Stomach (tissue), 9 donors: ENCODE data around the gene SNX6. TPM values are rescaled to one million over a fixed set of nuclear protein-coding genes. Genes with fewer than 3 reads are reported as not detected.

Experiments
- DNase-seq, 2 donors: peaks; one replicate each; pipeline versions ENCODE4 v3.0.0 to v3.0.0-alpha.2; 2013 to 2019
- H3K27ac ChIP-seq, 5 donors: fragments of 200-600 bp in 4 of 5; sonication (generic) in 4 of 5; one replicate each; pipeline ENCODE4 v1.5.1; 2013 to 2019; ENCODE audit warnings: mild to moderate bottlenecking in 1 of 5, moderate library complexity in 1 of 5
- H3K27me3 ChIP-seq, 3 donors: fragments of 200-600 bp; sonication (generic); one replicate each; pipeline ENCODE4 v1.5.1; 2017 to 2019; ENCODE audit warnings: mixed run types in 1 of 3
- H3K36me3 ChIP-seq, 4 donors: fragments of 200-600 bp; sonication (generic); 1 replicate in 3 of 4; 2 replicates in 1 of 4; pipeline ENCODE4 v1.5.1; 2016 to 2019
- H3K4me1 ChIP-seq, 4 donors: fragments of 200-600 bp; sonication (generic); one replicate each; pipeline ENCODE4 v1.5.1; 2016 to 2019
- H3K4me3 ChIP-seq, 4 donors: fragments of 200-600 bp; sonication (generic) in 3 of 4; one replicate each; pipeline ENCODE4 v1.5.1; 2016 to 2019; ENCODE audit warnings: mild to moderate bottlenecking in 1 of 4
- H3K9me3 ChIP-seq, 4 donors: fragments of 200-600 bp; sonication (generic); one replicate each; pipeline ENCODE4 v1.5.1; 2016 to 2019
- CTCF ChIP-seq, 7 experiments: fragments of 450-650 bp in 4 of 7; fragments of 200-600 bp in 3 of 7; sonication (generic) in 3 of 7; IDR thresholded peaks; one replicate each; pipeline ENCODE4 v1.5.1; 2016 to 2019; ENCODE audit warnings: antibody characterized with exemption in 7 of 7, control low read depth in 2 of 7, mild to moderate bottlenecking in 1 of 7
- EP300 ChIP-seq: sonication (generic); formaldehyde crosslinking; IDR thresholded peaks from one replicate; pipeline ENCODE4 v1.6.1; 2017; ENCODE audit warnings: antibody characterized with exemption
- POLR2A ChIP-seq, 4 donors: fragments of 450-650 bp; IDR thresholded peaks; one replicate each; pipeline ENCODE4 v1.6.1; 2016; ENCODE audit warnings: antibody characterized with exemption in 4 of 4, control low read depth in 2 of 4, mild to moderate bottlenecking in 1 of 4, moderate library complexity in 1 of 4
- POLR2AphosphoS5 ChIP-seq, 3 donors: sonication (generic); formaldehyde crosslinking; IDR thresholded peaks; one replicate each; pipeline ENCODE4 v1.6.1; 2016; ENCODE audit warnings: antibody characterized with exemption in 3 of 3
- WGBS, 5 donors: extraction: QIAGEN DNeasy Blood & Tissue Kit in 3 of 5; methylation state at CpG; one replicate each; pipeline versions ENCODE4 v1.1.5 to v1.1.7; 2013 to 2018; 5-methylcytosine and 5-hydroxymethylcytosine counted together
- intact Hi-C: fragments of 100-400 bp; cut with DNase I; formaldehyde crosslinking; loops from one replicate; pipeline ENCODE4 v1.15.1; 2023; ENCODE audit warnings: low total_unique reads
- polyA plus RNA-seq, 3 donors: library from polyadenylated mRNA; stranded (reverse); fragments of 200-250 nt; gene quantifications; one replicate each; pipeline ENCODE4 v1.2.3, GENCODE V29; 2013
- total RNA-seq, 5 donors: library from RNA; depleted of rRNA; stranded (reverse); fragments of >200 nt; gene quantifications; one replicate each; pipeline versions ENCODE4 v1.1.0 to v1.2.3, GENCODE V29; 2014 to 2016
- donor health status: healthy with polysubstance abuse.
- donor health status: Bipolar disorder and iron deficiency.
- donor health status: healthy.

The SNX6 gene
- total and polyA plus RNA-seq, 8 donors, result 23.7 to 124 (median 45.2) TPM

GRCh38 chr14:34620115-34620514 is 9.8 kb downstream of the SNX6 start:
- WGBS, 5 donors, result 91 to 99% (median 96%) methylated on average over 2 of the region's 2 CpGs
- Histone ChIP-seq H3K27ac (no peak overlapping the region), H3K4me1 (peaks cover 3 to 50% (median 25%) of the 10 kb centered on the region in 4 donors)

GRCh38 chr14:34619471-34619870 is 10.5 kb downstream of the SNX6 start:
- H3K9me3 ChIP-seq, result no peaks in the 10 kb centered on the region
- 67 to 77% (median 74%) methylated on average over 3 of the region's 3 CpGs for WGBS, 5 donors
- intact Hi-C loops, result no loop called here
- TF ChIP-seq CTCF (IDR thresholded peaks at IDR 0.05) (no peak), EP300 (no peak), POLR2AphosphoS5 (IDR thresholded peaks at IDR 0.05) (no peak), POLR2A (IDR thresholded peaks at IDR 0.05) (no peak)
- H3K27me3 ChIP-seq, result no peaks in the 10 kb centered on the region
- no peak overlapping the region for H3K27ac ChIP-seq
- DNase-seq, result no peak
- peaks cover 3 to 44% (median 23%) of the 10 kb centered on the region in 4 donors for H3K4me1 ChIP-seq
- no peak overlapping the region for H3K4me3 ChIP-seq
- H3K36me3 ChIP-seq, result peaks cover 13 to 80% (median 53%) of the 10 kb centered on the region in 4 donors

More at GRCh38 chr14:34620115-34620514, 9.8 kb downstream of the SNX6 start:
- TF ChIP-seq EP300 (no peak), POLR2A (IDR thresholded peaks at IDR 0.05) (no peak)
- no peaks in the 10 kb centered on the region for H3K9me3 ChIP-seq
- H3K4me3 ChIP-seq, result no peak overlapping the region
- H3K27me3 ChIP-seq, result no peaks in the 10 kb centered on the region
- no peak for DNase-seq
- intact Hi-C loops, result no loop called here
- H3K36me3 ChIP-seq, result peaks cover 13 to 83% (median 57%) of the 10 kb centered on the region in 4 donors

GRCh38 chr14:34616360-34616759 is 13.6 kb downstream of the SNX6 start:
- TF ChIP-seq POLR2AphosphoS5 (IDR thresholded peaks at IDR 0.05) (no peak), CTCF (IDR thresholded peaks at IDR 0.05) (no peak), EP300 (no peak), POLR2A (IDR thresholded peaks at IDR 0.05) (no peak)
- H3K27ac ChIP-seq, result no peak overlapping the region
- H3K36me3 ChIP-seq, result peaks cover 13 to 75% (median 54%) of the 10 kb centered on the region in 4 donors
- WGBS, 5 donors, result 94 to 96% (median 95%) methylated on average over 6 of the region's 6 CpGs
- no peak for DNase-seq
- no peaks in the 10 kb centered on the region for H3K27me3 ChIP-seq
- no peaks in the 10 kb centered on the region for H3K9me3 ChIP-seq
- peaks cover 0 to 31% (median 9%) of the 10 kb centered on the region in 4 donors for H3K4me1 ChIP-seq
- intact Hi-C loops, result no loop called here
- H3K4me3 ChIP-seq, result no peak overlapping the region

- Histone ChIP-seq H3K4me3 (no peak overlapping the region), H3K4me1 (peaks cover 0 to 22% (median 5%) of the 10 kb centered on the region in 4 donors), H3K36me3 (peaks cover 13 to 74% (median 51%) of the 10 kb centered on the region in 4 donors), H3K9me3 (no peaks in the 10 kb centered on the region), H3K27me3 (no peaks in the 10 kb centered on the region), H3K27ac (no peak overlapping the region)
- no peak for DNase-seq
- 88 to 96% (median 95%) methylated on average over 6 of the region's 6 CpGs for WGBS, 5 donors
- TF ChIP-seq CTCF (IDR thresholded peaks at IDR 0.05) (no peak), EP300 (no peak), POLR2AphosphoS5 (IDR thresholded peaks at IDR 0.05) (no peak), POLR2A (IDR thresholded peaks at IDR 0.05) (no peak)
- intact Hi-C loops, result no loop called here
Observed at GRCh38 chr14:34615507-34615906, 14.4 kb downstream of the SNX6 start.

GRCh38 chr14:34614638-34615037 is 15.3 kb downstream of the SNX6 start:
- H3K27me3 ChIP-seq, result no peaks in the 10 kb centered on the region
- no peak for DNase-seq
- peaks cover 13 to 67% (median 46%) of the 10 kb centered on the region in 4 donors for H3K36me3 ChIP-seq
- no peak overlapping the region for H3K27ac ChIP-seq
- peaks cover 0 to 14% (median 1%) of the 10 kb centered on the region in 4 donors for H3K4me1 ChIP-seq
- H3K9me3 ChIP-seq, result no peaks in the 10 kb centered on the region
- intact Hi-C loops, result no loop called here
- WGBS, 5 donors, result 92 to 98% (median 95%) methylated on average over 4 of the region's 4 CpGs
- H3K4me3 ChIP-seq, result no peak overlapping the region
- TF ChIP-seq POLR2A (IDR thresholded peaks at IDR 0.05) (no peak), POLR2AphosphoS5 (IDR thresholded peaks at IDR 0.05) (no peak), EP300 (no peak), CTCF (IDR thresholded peaks at IDR 0.05) (no peak)
